Endothelial cell of hepatic sinusoid (primary cell): ENCODE measurements around the gene VPS41.

Source experiments
- in situ Hi-C: cut with HindIII; loops from 2 replicates; pipeline ENCODE4 v1.10.0; 2017; ENCODE audit warnings: low sequenced_read_pairs

Gene VPS41

GRCh38 chr7:38677981-38678697 is 230.9 kb downstream of the VPS41 start:
- in situ Hi-C loops = no loop called here

- in situ Hi-C loops = no loop called here
Measured at GRCh38 chr7:38675494-38676106, 233.4 kb downstream of the VPS41 start.

GRCh38 chr7:38674513-38674912 is 234.5 kb downstream of the VPS41 start:
- in situ Hi-C loops = no loop called here

- in situ Hi-C loops = no loop called here
Measured at GRCh38 chr7:38673795-38674194, 235.2 kb downstream of the VPS41 start.
